ENCODE data around the gene STAB2. TPM values are rescaled to one million over a fixed set of nuclear protein-coding genes. Genes with fewer than 3 reads are reported as not detected.

STAB2 gene
- polyA plus RNA-seq, 1 donor from 2014 or later: not detected

- H3K4me2 ChIP-seq (ENCODE audit: low read length): no peak overlapping the region
- H2AFZ ChIP-seq (ENCODE audit: low read depth, low read length): no peak overlapping the region
- H3K9ac ChIP-seq (ENCODE audit: low read length): no peak overlapping the region
- H3K4me3 ChIP-seq (ENCODE audit: low read length): no peak overlapping the region
- H3K9me2 ChIP-seq (ENCODE audit: insufficient read depth, low read length): no peaks in the 10 kb centered on the region
- no peaks in the 10 kb centered on the region for H3K27me3 ChIP-seq (ENCODE audit: insufficient read depth, low read depth, low read length)
- H3K9me3 ChIP-seq (ENCODE audit: low read length): no peaks in the 10 kb centered on the region
- no peaks in the 10 kb centered on the region for H3K79me2 ChIP-seq (replicated peaks; ENCODE audit: insufficient read depth, low read length)
- no peaks in the 10 kb centered on the region for H3K36me3 ChIP-seq (ENCODE audit: insufficient read depth, low read length)
- H3F3A ChIP-seq (ENCODE audit: insufficient read depth, low read length, poor library complexity, severe bottlenecking): no peaks in the 10 kb centered on the region
- no peak overlapping the region for H3K27ac ChIP-seq (ENCODE audit: low read length)
- H4K20me1 ChIP-seq (ENCODE audit: insufficient read depth): no peaks in the 10 kb centered on the region
- TF ChIP-seq TAF1 (IDR thresholded peaks at IDR 0.05; ENCODE audit: low read depth) (no peak), EZH2 (IDR thresholded peaks at IDR 0.05; ENCODE audit: borderline replicate concordance, insufficient read depth, low read length, poor library complexity, severe bottlenecking) (no peak), MXI1 (conservative IDR thresholded peaks at IDR 0.05; ENCODE audit: poor library complexity, severe bottlenecking) (no peak), RAD21 (conservative IDR thresholded peaks at IDR 0.05) (no peak), REST (IDR thresholded peaks at IDR 0.05; ENCODE audit: borderline replicate concordance) (no peak)
Observed at GRCh38 chr12:103673891-103674375, 86.9 kb downstream of the STAB2 start.

DNA sequence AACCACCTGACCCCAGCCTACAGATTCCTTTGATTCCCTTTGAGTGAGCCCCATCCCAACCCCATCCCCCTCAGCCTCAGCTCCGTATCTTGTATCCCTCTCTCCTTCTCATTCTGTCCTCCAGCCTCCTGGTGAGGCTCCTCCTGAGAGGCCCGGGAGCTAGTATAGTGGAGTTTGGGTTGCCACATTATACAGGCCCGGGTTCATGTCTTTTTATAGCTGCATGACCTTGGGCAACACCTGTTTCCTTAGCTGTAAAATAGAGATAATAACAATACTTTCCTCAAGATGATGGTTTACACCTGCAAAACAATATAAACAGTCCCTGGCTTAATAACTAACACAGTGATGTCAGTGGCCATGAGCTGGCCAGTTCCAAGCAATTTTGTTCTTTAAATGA, 89.8 kb downstream of the STAB2 start:
- Histone ChIP-seq H3K79me2 (replicated peaks; ENCODE audit: insufficient read depth, low read length) (no peaks in the 10 kb centered on the region), H3K36me3 (ENCODE audit: insufficient read depth, low read length) (no peaks in the 10 kb centered on the region), H4K20me1 (ENCODE audit: insufficient read depth) (no peaks in the 10 kb centered on the region), H3K27ac (ENCODE audit: low read length) (no peak overlapping the region), H3K9ac (ENCODE audit: low read length) (no peak overlapping the region), H3K9me3 (ENCODE audit: low read length) (no peaks in the 10 kb centered on the region), H3K4me3 (ENCODE audit: low read length) (no peak overlapping the region), H3F3A (ENCODE audit: insufficient read depth, low read length, poor library complexity, severe bottlenecking) (no peaks in the 10 kb centered on the region), H3K9me2 (ENCODE audit: insufficient read depth, low read length) (no peaks in the 10 kb centered on the region), H2AFZ (ENCODE audit: low read depth, low read length) (no peak overlapping the region), H3K4me2 (ENCODE audit: low read length) (no peak overlapping the region), H3K27me3 (ENCODE audit: insufficient read depth, low read depth, low read length) (no peaks in the 10 kb centered on the region)
- TF ChIP-seq TAF1 (IDR thresholded peaks at IDR 0.05; ENCODE audit: low read depth) (no peak), SMC3 (conservative IDR thresholded peaks at IDR 0.05; ENCODE audit: poor library complexity) (no peak), EP300 (conservative IDR thresholded peaks at IDR 0.05; ENCODE audit: poor library complexity, severe bottlenecking) (no peak), CTCF (IDR thresholded peaks at IDR 0.05; ENCODE audit: poor library complexity, severe bottlenecking) (no peak)

DNA sequence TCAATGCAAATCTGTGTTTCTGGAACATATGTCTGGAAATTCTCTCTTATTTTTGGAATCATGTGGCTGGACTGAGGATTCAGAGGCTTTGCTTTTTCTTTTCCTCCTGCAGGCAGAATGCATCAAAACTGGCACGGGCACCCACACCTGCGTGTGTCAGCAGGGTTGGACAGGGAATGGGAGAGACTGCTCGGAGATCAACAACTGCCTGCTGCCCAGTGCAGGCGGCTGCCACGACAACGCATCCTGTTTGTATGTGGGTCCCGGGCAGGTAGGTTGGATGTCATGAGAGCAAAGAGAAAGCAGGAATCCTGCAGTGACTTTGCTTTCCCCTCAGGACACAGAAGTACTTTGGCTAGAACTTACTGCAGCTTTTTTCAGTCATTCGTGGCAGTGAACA, 90.3 kb downstream of the STAB2 start:
- TF ChIP-seq CTCF (IDR thresholded peaks at IDR 0.05; ENCODE audit: poor library complexity, severe bottlenecking): no peak
- TF ChIP-seq EP300 (conservative IDR thresholded peaks at IDR 0.05; ENCODE audit: poor library complexity, severe bottlenecking): no peak
- TF ChIP-seq RAD21 (conservative IDR thresholded peaks at IDR 0.05): no peak
- TF ChIP-seq REST (IDR thresholded peaks at IDR 0.05; ENCODE audit: borderline replicate concordance): no peak
- TF ChIP-seq MXI1 (conservative IDR thresholded peaks at IDR 0.05; ENCODE audit: poor library complexity, severe bottlenecking): no peak
- TF ChIP-seq EZH2 (IDR thresholded peaks at IDR 0.05; ENCODE audit: borderline replicate concordance, insufficient read depth, low read length, poor library complexity, severe bottlenecking): no peak
- TF ChIP-seq POLR2AphosphoS5 (IDR thresholded peaks at IDR 0.05): no peak
- TF ChIP-seq TAF1 (IDR thresholded peaks at IDR 0.05; ENCODE audit: low read depth): no peak
- no peak for TF ChIP-seq SMC3 (conservative IDR thresholded peaks at IDR 0.05; ENCODE audit: poor library complexity)
- Histone ChIP-seq H3K9me2 (ENCODE audit: insufficient read depth, low read length) (no peaks in the 10 kb centered on the region), H3F3A (ENCODE audit: insufficient read depth, low read length, poor library complexity, severe bottlenecking) (no peaks in the 10 kb centered on the region), H3K27ac (ENCODE audit: low read length) (no peak overlapping the region), H3K27me3 (ENCODE audit: insufficient read depth, low read depth, low read length) (no peaks in the 10 kb centered on the region), H3K4me3 (ENCODE audit: low read length) (no peak overlapping the region), H3K79me2 (replicated peaks; ENCODE audit: insufficient read depth, low read length) (no peaks in the 10 kb centered on the region), H3K36me3 (ENCODE audit: insufficient read depth, low read length) (no peaks in the 10 kb centered on the region), H4K20me1 (ENCODE audit: insufficient read depth) (no peaks in the 10 kb centered on the region), H2AFZ (ENCODE audit: low read depth, low read length) (no peak overlapping the region), H3K4me2 (ENCODE audit: low read length) (no peak overlapping the region), H3K9ac (ENCODE audit: low read length) (no peak overlapping the region), H3K9me3 (ENCODE audit: low read length) (no peaks in the 10 kb centered on the region)

All from neural cell (in vitro differentiated cells).